SH-SY5Y (cell line): ENCODE results near the gene PAMR1.

ENCODE experiments used
- GATA2 ChIP-seq: IDR thresholded peaks from 2 replicates; pipeline ENCODE4 v1.6.1; 2011; ENCODE audit warnings: mild to moderate bottlenecking, low read depth, low read length
- GATA3 ChIP-seq: IDR thresholded peaks from 2 replicates; pipeline ENCODE4 v1.6.1; 2011; ENCODE audit warnings: low read depth, mild to moderate bottlenecking, low read length, moderate library complexity

DNA sequence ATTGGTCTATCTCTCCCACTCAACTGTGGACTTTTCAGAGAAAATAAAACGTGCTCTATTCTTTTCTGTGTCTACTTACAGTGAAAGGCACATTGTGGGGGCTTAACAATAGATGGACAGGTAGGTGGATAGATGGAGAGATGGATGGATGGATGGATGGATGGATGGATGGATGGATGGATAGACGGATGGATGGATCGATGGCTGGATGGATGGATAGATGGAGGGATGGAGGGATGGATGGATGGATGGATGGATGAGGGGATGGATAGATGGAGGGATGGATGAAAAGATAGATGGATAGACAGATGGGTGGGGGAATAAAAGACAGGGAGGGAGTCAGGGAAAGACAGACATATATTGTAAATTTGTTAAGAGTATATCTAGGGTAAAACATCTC is 91.8 kb downstream of the PAMR1 start:
- TF ChIP-seq GATA2 (no peak), GATA3 (no peak)
